SK-N-SH treated with all-trans-retinoic acid at 6 μM for 48 hours (cell line): Measurements from ENCODE around the gene CASP10.

Source experiments
- RARB ChIP-seq: fragments of 250-450 bp; sonication (Bioruptor Pico); IDR thresholded peaks from 2 replicates; pipeline ENCODE4 v1.8.0; 2021; ENCODE audit warnings: mild to moderate bottlenecking, moderate library complexity
- TCF4 ChIP-seq: fragments of 250-450 bp; sonication (Bioruptor Pico); IDR thresholded peaks from 2 replicates; pipeline ENCODE4 v1.8.0; 2021; ENCODE audit warnings: mild to moderate bottlenecking, moderate library complexity, borderline replicate concordance
- TF ChIP-seq, protein P1 (sequence below): fragments of 250-450 bp; sonication (Bioruptor Pico); IDR thresholded peaks from 2 replicates; pipeline ENCODE4 v1.8.0; 2020; ENCODE audit warnings: mild to moderate bottlenecking, moderate library complexity, borderline replicate concordance

DNA sequence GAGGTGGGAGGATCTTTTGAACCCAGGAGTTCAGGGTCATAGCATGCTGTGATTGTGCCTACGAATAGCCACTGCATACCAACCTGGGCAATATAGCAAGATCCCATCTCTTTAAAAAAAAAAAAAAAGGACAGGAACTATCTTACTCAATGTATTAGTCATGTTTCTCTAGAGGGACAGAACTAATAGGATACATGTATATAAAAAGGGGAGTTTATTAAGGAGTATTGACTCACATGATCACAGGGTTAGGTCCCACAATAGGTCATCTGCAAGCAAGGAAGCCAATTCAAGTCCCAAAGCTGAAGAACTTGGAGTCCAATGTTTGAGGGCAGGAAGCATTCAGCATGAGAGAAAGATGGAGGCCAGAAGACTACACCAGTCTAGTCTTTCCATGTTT, 18.8 kb upstream of the CASP10 start:
- no peak for TF ChIP-seq RARB (CRISPR knock-in tag)
- TF ChIP-seq, protein P1, sequence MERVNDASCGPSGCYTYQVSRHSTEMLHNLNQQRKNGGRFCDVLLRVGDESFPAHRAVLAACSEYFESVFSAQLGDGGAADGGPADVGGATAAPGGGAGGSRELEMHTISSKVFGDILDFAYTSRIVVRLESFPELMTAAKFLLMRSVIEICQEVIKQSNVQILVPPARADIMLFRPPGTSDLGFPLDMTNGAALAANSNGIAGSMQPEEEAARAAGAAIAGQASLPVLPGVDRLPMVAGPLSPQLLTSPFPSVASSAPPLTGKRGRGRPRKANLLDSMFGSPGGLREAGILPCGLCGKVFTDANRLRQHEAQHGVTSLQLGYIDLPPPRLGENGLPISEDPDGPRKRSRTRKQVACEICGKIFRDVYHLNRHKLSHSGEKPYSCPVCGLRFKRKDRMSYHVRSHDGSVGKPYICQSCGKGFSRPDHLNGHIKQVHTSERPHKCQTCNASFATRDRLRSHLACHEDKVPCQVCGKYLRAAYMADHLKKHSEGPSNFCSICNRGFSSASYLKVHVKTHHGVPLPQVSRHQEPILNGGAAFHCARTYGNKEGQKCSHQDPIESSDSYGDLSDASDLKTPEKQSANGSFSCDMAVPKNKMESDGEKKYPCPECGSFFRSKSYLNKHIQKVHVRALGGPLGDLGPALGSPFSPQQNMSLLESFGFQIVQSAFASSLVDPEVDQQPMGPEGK (CRISPR knock-in tag): no peak
- no peak for TF ChIP-seq TCF4 (CRISPR knock-in tag)
